HEK293T (cell line): Measurements from ENCODE around the gene ASPSCR1.

Source experiments
- ARNT ChIP-seq: fragments of 450-650 bp; IDR thresholded peaks from 2 replicates; pipeline ENCODE4 v1.6.1; 2017; ENCODE audit warnings: mild to moderate bottlenecking
- BHLHE40 ChIP-seq: fragments of 450-650 bp; IDR thresholded peaks from 2 replicates; pipeline ENCODE4 v1.6.1; 2016; ENCODE audit warnings: mild to moderate bottlenecking, moderate library complexity, borderline replicate concordance
- ELF4 ChIP-seq: fragments of 450-650 bp; IDR thresholded peaks from 2 replicates; pipeline ENCODE4 v1.6.1; 2017; ENCODE audit warnings: antibody characterized with exemption
- FOXK2 ChIP-seq: fragments of 450-650 bp; IDR thresholded peaks from 2 replicates; pipeline ENCODE4 v1.6.1; 2016; ENCODE audit warnings: mild to moderate bottlenecking
- FOXM1 ChIP-seq: fragments of 450-650 bp; IDR thresholded peaks from 2 replicates; pipeline ENCODE4 v1.6.1; 2017; ENCODE audit warnings: mild to moderate bottlenecking, borderline replicate concordance
- HDGF ChIP-seq: fragments of 450-650 bp; IDR thresholded peaks from 2 replicates; pipeline ENCODE4 v1.6.1; 2017; ENCODE audit warnings: antibody characterized with exemption, borderline replicate concordance
- NFRKB ChIP-seq: fragments of 450-650 bp; IDR thresholded peaks from 2 replicates; pipeline ENCODE4 v1.6.1; 2016; ENCODE audit warnings: mild to moderate bottlenecking, moderate library complexity
- SP1 ChIP-seq: fragments of 450-650 bp; IDR thresholded peaks from 2 replicates; pipeline ENCODE4 v1.6.1; 2017
- TARDBP ChIP-seq: fragments of 450-650 bp; IDR thresholded peaks from 2 replicates; pipeline ENCODE4 v1.6.1; 2016

GRCh38 chr17:82029391-82029790, 52.0 kb downstream of the ASPSCR1 start:
- TF ChIP-seq BHLHE40, result no peak
- TF ChIP-seq FOXM1, result no peak
- no peak for TF ChIP-seq SP1
- no peak for TF ChIP-seq TARDBP
- no peak for TF ChIP-seq NFRKB
- no peak for TF ChIP-seq FOXK2
- TF ChIP-seq HDGF, result no peak
- no peak for TF ChIP-seq ELF4
- TF ChIP-seq ARNT, result no peak
